GM19035 (cell line): Measurements from ENCODE around the gene JAZF1.
A peak's percentile ranks its signal among the peaks of the same experiment; 100 is the strongest.

Experiments used
- ATAC-seq: cut with Tn5 transposase; IDR thresholded peaks from one replicate; pipeline ENCODE4 v1.9.1; 2021; ENCODE audit not compliant: unreplicated experiment

JAZF1 gene

GRCh38 chr7:28052933-28053332 lies 127.7 kb downstream of the JAZF1 start:
- ATAC-seq: no peak

GRCh38 chr7:28048694-28049093 lies 131.9 kb downstream of the JAZF1 start:
- no peak for ATAC-seq

- ATAC-seq: no peak
These were observed 134.6 kb downstream of the JAZF1 start for GRCh38 chr7:28046035-28046434.

GRCh38 chr7:28045592-28045991 lies 135.0 kb downstream of the JAZF1 start:
- no peak for ATAC-seq

- no peak for ATAC-seq
These were observed 135.8 kb downstream of the JAZF1 start for GRCh38 chr7:28044825-28045224.

- ATAC-seq: no peak
These were observed 137.9 kb downstream of the JAZF1 start for GRCh38 chr7:28042721-28043120.

- ATAC-seq: no peak
These were observed 138.9 kb downstream of the JAZF1 start for GRCh38 chr7:28041508-28042314.

- ATAC-seq: no peak
These were observed 142.3 kb downstream of the JAZF1 start for GRCh38 chr7:28038175-28038797.

- ATAC-seq: peak; percentile 81
These were observed 143.2 kb downstream of the JAZF1 start for GRCh38 chr7:28037220-28038010.

GRCh38 chr7:28036696-28037095 lies 143.9 kb downstream of the JAZF1 start:
- ATAC-seq: no peak

- ATAC-seq: no peak
These were observed 147.2 kb downstream of the JAZF1 start for GRCh38 chr7:28033386-28033785.

GRCh38 chr7:28032738-28033380 lies 147.7 kb downstream of the JAZF1 start:
- ATAC-seq: no peak

GRCh38 chr7:28029051-28029450 lies 151.5 kb downstream of the JAZF1 start:
- no peak for ATAC-seq

GRCh38 chr7:28028471-28028870 lies 152.1 kb downstream of the JAZF1 start:
- no peak for ATAC-seq

- no peak for ATAC-seq
These were observed 154.4 kb downstream of the JAZF1 start for GRCh38 chr7:28026237-28026636.

GRCh38 chr7:28024786-28025334 lies 155.7 kb downstream of the JAZF1 start:
- no peak for ATAC-seq

- peak; percentile 94 for ATAC-seq
These were observed 160.2 kb downstream of the JAZF1 start for GRCh38 chr7:28020302-28020940.

- ATAC-seq: no peak
These were observed 161.6 kb downstream of the JAZF1 start for GRCh38 chr7:28018856-28019465.

GRCh38 chr7:28018446-28018845 lies 162.1 kb downstream of the JAZF1 start:
- no peak for ATAC-seq

GRCh38 chr7:28018020-28018419 lies 162.6 kb downstream of the JAZF1 start:
- no peak for ATAC-seq
